Measurements from ENCODE around the gene CLDN7. TPM values are rescaled to one million over a fixed set of nuclear protein-coding genes. Genes with fewer than 3 reads are reported as not detected.

The CLDN7 gene
- polyA plus RNA-seq, 1 donor (not counting 4 experiments of a cell fraction or from before 2014, with no cell fraction given), result 6.3 TPM

GRCh38 chr17:7215652-7216180, 46.6 kb downstream of the CLDN7 start:
- Histone ChIP-seq H3K9me3 (ENCODE audit: control insufficient read depth, low read depth, low read length) (no peaks in the 10 kb centered on the region), H3K9ac (ENCODE audit: control insufficient read depth, extremely low read depth, insufficient read depth, low read length) (no peak overlapping the region)

GRCh38 chr17:7215136-7215638, 47.1 kb downstream of the CLDN7 start:
- no peaks in the 10 kb centered on the region for H3K9me1 ChIP-seq (ENCODE audit: control insufficient read depth, extremely low read depth, insufficient read depth, low read length)
- H4K20me1 ChIP-seq (ENCODE audit: control insufficient read depth, extremely low read depth, insufficient read depth, low read length), result peaks cover 3% of the 10 kb centered on the region
- dilution Hi-C loops (cut with MboI; ENCODE audit: extremely low pct_ligation_motif_present, low sequenced_read_pairs), result no loop called here
- H3K9ac ChIP-seq (ENCODE audit: control insufficient read depth, extremely low read depth, insufficient read depth, low read length), result no peak overlapping the region
- FAIRE-seq, result peak; percentile 92
- H2AFZ ChIP-seq (ENCODE audit: control insufficient read depth, low read length), result no peak overlapping the region
- peaks cover 6% of the 10 kb centered on the region for H3K79me2 ChIP-seq (ENCODE audit: control insufficient read depth, insufficient read depth, low read length)
- H3K4me3 ChIP-seq (ENCODE audit: control insufficient read depth in 2 of 3, extremely low read depth in 1 of 3, insufficient read depth in 2 of 3, low read depth in 1 of 3, low read length in 3 of 3), result no peak overlapping the region
- H3K4me1 ChIP-seq (ENCODE audit: control insufficient read depth, extremely low read depth, insufficient read depth, low read length), result peaks cover 24% of the 10 kb centered on the region
- peaks cover 10% of the 10 kb centered on the region for H3K27me3 ChIP-seq (ENCODE audit: control insufficient read depth, extremely low read depth, insufficient read depth, low read length)
- TF ChIP-seq EZH2 (IDR thresholded peaks at IDR 0.05; ENCODE audit: low read length), result no peak
- TF ChIP-seq, protein P1, sequence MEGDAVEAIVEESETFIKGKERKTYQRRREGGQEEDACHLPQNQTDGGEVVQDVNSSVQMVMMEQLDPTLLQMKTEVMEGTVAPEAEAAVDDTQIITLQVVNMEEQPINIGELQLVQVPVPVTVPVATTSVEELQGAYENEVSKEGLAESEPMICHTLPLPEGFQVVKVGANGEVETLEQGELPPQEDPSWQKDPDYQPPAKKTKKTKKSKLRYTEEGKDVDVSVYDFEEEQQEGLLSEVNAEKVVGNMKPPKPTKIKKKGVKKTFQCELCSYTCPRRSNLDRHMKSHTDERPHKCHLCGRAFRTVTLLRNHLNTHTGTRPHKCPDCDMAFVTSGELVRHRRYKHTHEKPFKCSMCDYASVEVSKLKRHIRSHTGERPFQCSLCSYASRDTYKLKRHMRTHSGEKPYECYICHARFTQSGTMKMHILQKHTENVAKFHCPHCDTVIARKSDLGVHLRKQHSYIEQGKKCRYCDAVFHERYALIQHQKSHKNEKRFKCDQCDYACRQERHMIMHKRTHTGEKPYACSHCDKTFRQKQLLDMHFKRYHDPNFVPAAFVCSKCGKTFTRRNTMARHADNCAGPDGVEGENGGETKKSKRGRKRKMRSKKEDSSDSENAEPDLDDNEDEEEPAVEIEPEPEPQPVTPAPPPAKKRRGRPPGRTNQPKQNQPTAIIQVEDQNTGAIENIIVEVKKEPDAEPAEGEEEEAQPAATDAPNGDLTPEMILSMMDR (optimal IDR thresholded peaks at IDR 0.05 in 1 of 3, IDR thresholded peaks at IDR 0.05 in 1 of 3, conservative IDR thresholded peaks at IDR 0.05 in 1 of 3; ENCODE audit: extremely low read depth in 1 of 3, insufficient read depth in 2 of 3, low read length in 3 of 3), result no peak
- no peaks in the 10 kb centered on the region for H3K9me3 ChIP-seq (ENCODE audit: control insufficient read depth, low read depth, low read length)
- no peak for DNase-seq (ENCODE audit: low read depth, low spot score)
- H3K36me3 ChIP-seq (ENCODE audit: control insufficient read depth in 2 of 2, extremely low read depth in 1 of 2, insufficient read depth in 2 of 2, low read length in 2 of 2), result no peaks in the 10 kb centered on the region
- H3K4me2 ChIP-seq (ENCODE audit: control insufficient read depth, extremely low read depth, insufficient read depth, low read depth, low read length), result peak overlapping the region; percentile 63
- H3K27ac ChIP-seq (ENCODE audit: control insufficient read depth, insufficient read depth, low read length), result no peak overlapping the region

More at GRCh38 chr17:7215652-7216180, 46.6 kb downstream of the CLDN7 start:
- no peak for FAIRE-seq
- peaks cover 6% of the 10 kb centered on the region for H3K79me2 ChIP-seq (ENCODE audit: control insufficient read depth, insufficient read depth, low read length)
- peaks cover 10% of the 10 kb centered on the region for H3K27me3 ChIP-seq (ENCODE audit: control insufficient read depth, extremely low read depth, insufficient read depth, low read length)
- dilution Hi-C loops (cut with MboI; ENCODE audit: extremely low pct_ligation_motif_present, low sequenced_read_pairs), result no loop called here
- H2AFZ ChIP-seq (ENCODE audit: control insufficient read depth, low read length), result no peak overlapping the region
- TF ChIP-seq, protein P1 (optimal IDR thresholded peaks at IDR 0.05 in 1 of 3, IDR thresholded peaks at IDR 0.05 in 1 of 3, conservative IDR thresholded peaks at IDR 0.05 in 1 of 3; ENCODE audit: extremely low read depth in 1 of 3, insufficient read depth in 2 of 3, low read length in 3 of 3), result no peak
- no peak for TF ChIP-seq EZH2 (IDR thresholded peaks at IDR 0.05; ENCODE audit: low read length)
- H3K27ac ChIP-seq (ENCODE audit: control insufficient read depth, insufficient read depth, low read length), result no peak overlapping the region
- H3K9me1 ChIP-seq (ENCODE audit: control insufficient read depth, extremely low read depth, insufficient read depth, low read length), result no peaks in the 10 kb centered on the region
- no peaks in the 10 kb centered on the region for H3K36me3 ChIP-seq (ENCODE audit: control insufficient read depth in 2 of 2, extremely low read depth in 1 of 2, insufficient read depth in 2 of 2, low read length in 2 of 2)
- no peak for DNase-seq (ENCODE audit: low read depth, low spot score)
- H3K4me1 ChIP-seq (ENCODE audit: control insufficient read depth, extremely low read depth, insufficient read depth, low read length), result peaks cover 28% of the 10 kb centered on the region
- peak overlapping the region; percentile 35 for H3K4me2 ChIP-seq (ENCODE audit: control insufficient read depth, extremely low read depth, insufficient read depth, low read depth, low read length)
- H4K20me1 ChIP-seq (ENCODE audit: control insufficient read depth, extremely low read depth, insufficient read depth, low read length), result peaks cover 3% of the 10 kb centered on the region
- H3K4me3 ChIP-seq (ENCODE audit: control insufficient read depth in 2 of 3, extremely low read depth in 1 of 3, insufficient read depth in 2 of 3, low read depth in 1 of 3, low read length in 3 of 3), result peak overlapping the region in 1 of 3 experiments; percentile 1
